NT2/D1 (cell line): ENCODE results near the gene KIF1B.

Experiments used
- SUZ12 ChIP-seq: IDR thresholded peaks from 2 replicates; pipeline ENCODE4 v1.6.1; 2011; ENCODE audit not compliant: insufficient read length, insufficient read depth; ENCODE audit errors: extremely low read depth
- YY1 ChIP-seq: IDR thresholded peaks from 2 replicates; pipeline ENCODE4 v1.6.1; 2011; ENCODE audit not compliant: insufficient read length, insufficient read depth
- ZNF274 ChIP-seq: IDR thresholded peaks from 2 replicates; pipeline ENCODE4 v1.6.1; 2011; ENCODE audit warnings: mild to moderate bottlenecking, low read depth, low read length

DNA sequence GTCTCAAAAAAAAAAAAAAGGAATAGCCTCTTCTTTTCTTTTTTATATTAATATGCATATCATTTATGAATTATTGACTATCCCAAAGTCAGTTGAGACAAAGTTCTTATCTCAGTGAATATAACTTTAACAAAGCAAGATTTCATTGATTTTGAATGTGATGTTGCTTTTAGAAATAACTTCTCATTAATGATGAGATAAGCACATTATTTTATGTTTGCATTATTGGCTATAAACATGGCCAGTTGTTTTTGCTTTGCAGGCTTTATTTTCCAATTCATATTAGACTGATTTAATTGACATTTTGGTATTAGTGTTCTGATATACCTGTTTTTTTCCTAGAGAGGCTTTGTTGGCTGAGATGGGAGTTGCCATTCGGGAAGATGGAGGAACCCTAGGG, 81.3 kb downstream of the KIF1B start:
- TF ChIP-seq YY1 (no peak), ZNF274 (no peak), SUZ12 (no peak)
